Measurements from ENCODE around the gene MYADML2. TPM values are rescaled to one million over a fixed set of nuclear protein-coding genes. Genes with fewer than 3 reads are reported as not detected.
A peak's percentile ranks its signal among the peaks of the same experiment; 100 is the strongest.

The MYADML2 gene
- total RNA-seq, 1 donor from 2014 or later: 3.2 TPM

- DNase-seq: peak; percentile 67
Observed at GRCh38 chr17:81911277-81911961, 35.6 kb downstream of the MYADML2 start, which contains the start of gene PCYT2. TSS of gene PCYT2 (minus strand) at chr17:81911399. CDS start at chr17:81911355, 44 bp downstream.

- DNase-seq: no peak
Observed at GRCh38 chr17:81910840-81911276, 36.2 kb downstream of the MYADML2 start.

- DNase-seq: no peak
Observed at GRCh38 chr17:81909966-81910839, 36.8 kb downstream of the MYADML2 start.

GRCh38 chr17:81909231-81909630 lies 37.8 kb downstream of the MYADML2 start:
- no peak for DNase-seq

GRCh38 chr17:81908793-81909192 lies 38.2 kb downstream of the MYADML2 start:
- no peak for DNase-seq

- no peak for DNase-seq
Observed at GRCh38 chr17:81907219-81908145, 39.6 kb downstream of the MYADML2 start.

- DNase-seq: no peak
Observed at GRCh38 chr17:81906476-81907218, 40.4 kb downstream of the MYADML2 start.

GRCh38 chr17:81905993-81906392 lies 41.0 kb downstream of the MYADML2 start:
- DNase-seq: no peak

GRCh38 chr17:81905424-81905875 lies 41.6 kb downstream of the MYADML2 start:
- no peak for DNase-seq

- no peak for DNase-seq
Observed at GRCh38 chr17:81904600-81905423, 42.2 kb downstream of the MYADML2 start.

GRCh38 chr17:81903896-81904599 lies 43.0 kb downstream of the MYADML2 start:
- DNase-seq: no peak

- DNase-seq: no peak
Observed at GRCh38 chr17:81903415-81903831, 43.6 kb downstream of the MYADML2 start.

- no peak for DNase-seq
Observed at GRCh38 chr17:81902653-81903414, 44.2 kb downstream of the MYADML2 start.

GRCh38 chr17:81902023-81902652 lies 44.9 kb downstream of the MYADML2 start, which contains the start of gene NPB:
TSS of gene NPB (plus strand) at chr17:81902238. CDS start at chr17:81902278, 40 bp downstream.
- DNase-seq: no peak

GRCh38 chr17:81901167-81902022 lies 45.6 kb downstream of the MYADML2 start:
- no peak for DNase-seq

GRCh38 chr17:81900181-81900820 lies 46.7 kb downstream of the MYADML2 start:
- DNase-seq: no peak
